Astrocyte (in vitro differentiated cells and primary cell): ENCODE measurements around the gene PRPF40B. TPM values are rescaled to one million over a fixed set of nuclear protein-coding genes. Genes with fewer than 3 reads are reported as not detected.
A peak's percentile ranks its signal among the peaks of the same experiment; 100 is the strongest.

Experiments
- DNase-seq: peaks from one replicate; pipeline ENCODE4 v3.0.0-alpha.2; 2010; ENCODE audit warnings: low read depth
- FAIRE-seq: peaks from 2 replicates; lab custom pipeline; 2011; peaks lifted over from hg19 to GRCh38; lab: Jason Lieb, UNC
- H2AFZ ChIP-seq: 2 replicates; pipeline ENCODE4 v1.6.0; 2012; ENCODE audit warnings: low read depth, low read length, inconsistent platforms
- H3K27ac ChIP-seq: 2 replicates; pipeline ENCODE4 v1.5.1; 2011; ENCODE audit warnings: low read depth, low read length, inconsistent platforms
- H3K27me3 ChIP-seq: 2 replicates; pipeline ENCODE4 v1.6.0; 2011; ENCODE audit warnings: low read length, inconsistent platforms; ENCODE audit not compliant: insufficient read depth
- H3K36me3 ChIP-seq: 2 replicates; pipeline ENCODE4 v1.5.1; 2011; ENCODE audit warnings: low read length, inconsistent platforms; ENCODE audit not compliant: insufficient read depth
- H3K4me1 ChIP-seq: 2 replicates; pipeline ENCODE4 v1.5.1; 2011; ENCODE audit warnings: low read length, inconsistent platforms; ENCODE audit not compliant: insufficient read depth
- H3K4me2 ChIP-seq: 2 replicates; pipeline ENCODE4 v1.6.0; 2012; ENCODE audit warnings: low read length, inconsistent platforms
- H3K4me3 ChIP-seq: 2 replicates; pipeline ENCODE4 v1.5.1; 2011; ENCODE audit warnings: low read depth, mild to moderate bottlenecking, low read length, inconsistent platforms; ENCODE audit not compliant: insufficient read depth
- H3K79me2 ChIP-seq: 2 replicates; pipeline ENCODE4 v1.6.0; 2012; ENCODE audit warnings: mild to moderate bottlenecking, low read length, inconsistent platforms; ENCODE audit not compliant: insufficient read depth
- H3K9ac ChIP-seq: 2 replicates; pipeline ENCODE4 v1.6.0; 2012; ENCODE audit warnings: mild to moderate bottlenecking, low read length, inconsistent platforms
- H3K9me3 ChIP-seq: 2 replicates; pipeline ENCODE4 v1.5.1; 2012; ENCODE audit warnings: low read depth, mild to moderate bottlenecking, low read length, inconsistent platforms; ENCODE audit not compliant: insufficient read depth
- H4K20me1 ChIP-seq: 2 replicates; pipeline ENCODE4 v1.6.0; 2012; ENCODE audit warnings: low read length, inconsistent platforms; ENCODE audit not compliant: insufficient read depth
- H3K27ac Mint-ChIP-seq: one replicate; pipeline ENCODE4 v1.8.0; 2021; ENCODE audit warnings: mild to moderate bottlenecking, mixed read lengths; ENCODE audit not compliant: unreplicated experiment
- H3K27me3 Mint-ChIP-seq: one replicate; pipeline ENCODE4 v1.8.0; 2021; ENCODE audit warnings: low read depth, mixed read lengths; ENCODE audit not compliant: unreplicated experiment
- H3K36me3 Mint-ChIP-seq: one replicate; pipeline ENCODE4 v1.8.0; 2021; ENCODE audit warnings: low read depth, mixed read lengths; ENCODE audit not compliant: unreplicated experiment
- H3K4me1 Mint-ChIP-seq: one replicate; pipeline ENCODE4 v1.8.0; 2021; ENCODE audit warnings: low read depth, mixed read lengths; ENCODE audit not compliant: unreplicated experiment
- H3K4me3 Mint-ChIP-seq: one replicate; pipeline ENCODE4 v1.8.0; 2021; ENCODE audit warnings: mild to moderate bottlenecking, moderate library complexity, mixed read lengths; ENCODE audit not compliant: unreplicated experiment
- H3K9me3 Mint-ChIP-seq: one replicate; pipeline ENCODE4 v1.8.0; 2021; ENCODE audit warnings: mild to moderate bottlenecking, mixed read lengths; ENCODE audit not compliant: unreplicated experiment
- CTCF ChIP-seq: IDR thresholded peaks from 2 replicates; pipeline ENCODE4 v1.5.1; 2011; ENCODE audit warnings: low read depth, mild to moderate bottlenecking, inconsistent platforms, low read length, moderate library complexity; ENCODE audit not compliant: insufficient read depth
- EZH2 ChIP-seq: IDR thresholded peaks from 2 replicates; pipeline ENCODE4 v1.6.1; 2012; ENCODE audit warnings: mild to moderate bottlenecking, low read length, inconsistent platforms; ENCODE audit not compliant: insufficient read depth
- total RNA-seq: library from RNA; stranded (reverse); gene quantifications from 2 replicates; pipeline ENCODE4 v1.2.1, GENCODE V29; 2021

PRPF40B gene
- total RNA-seq, 1 donor from 2014 or later = 10.1 TPM

GRCh38 chr12:49666176-49666575 lies 42.8 kb downstream of the PRPF40B start:
- TF ChIP-seq EZH2 (no peak), CTCF (no peak)
- Histone ChIP-seq H3K27me3 (no peaks in the 10 kb centered on the region), H3K4me2 (no peak overlapping the region), H3K9ac (no peak overlapping the region), H3K79me2 (peaks cover 82% of the 10 kb centered on the region), H3K4me3 (no peak overlapping the region), H3K9me3 (no peaks in the 10 kb centered on the region), H2AFZ (no peak overlapping the region), H3K27ac (no peak overlapping the region), H3K36me3 (peaks cover 13% of the 10 kb centered on the region), H4K20me1 (peaks cover 32% of the 10 kb centered on the region), H3K4me1 (peaks cover 42% of the 10 kb centered on the region)
- FAIRE-seq (no peak), DNase-seq (no peak)
- Mint-ChIP-seq H3K27ac (no peak overlapping the region), H3K4me1 (peaks cover 73% of the 10 kb centered on the region), H3K27me3 (no peaks in the 10 kb centered on the region), H3K9me3 (no peaks in the 10 kb centered on the region), H3K36me3 (peaks cover 19% of the 10 kb centered on the region), H3K4me3 (no peak overlapping the region)

GRCh38 chr12:49667325-49668090 lies 44.1 kb downstream of the PRPF40B start:
- no peak overlapping the region for H3K27ac ChIP-seq
- H3K27me3 Mint-ChIP-seq = no peaks in the 10 kb centered on the region
- no peak overlapping the region for H2AFZ ChIP-seq
- FAIRE-seq (no peak), DNase-seq (peak; percentile 55)
- H3K4me3 ChIP-seq = no peak overlapping the region
- no peaks in the 10 kb centered on the region for H3K9me3 ChIP-seq
- H3K27ac Mint-ChIP-seq = peak overlapping the region; percentile 29
- H3K36me3 Mint-ChIP-seq = peaks cover 9% of the 10 kb centered on the region
- H3K4me1 ChIP-seq = peaks cover 49% of the 10 kb centered on the region
- H3K9me3 Mint-ChIP-seq = no peaks in the 10 kb centered on the region
- H3K36me3 ChIP-seq = peaks cover under 1% of the 10 kb centered on the region
- no peaks in the 10 kb centered on the region for H3K27me3 ChIP-seq
- H3K4me3 Mint-ChIP-seq = no peak overlapping the region
- H3K9ac ChIP-seq = no peak overlapping the region
- peaks cover 83% of the 10 kb centered on the region for H3K79me2 ChIP-seq
- no peak for TF ChIP-seq EZH2
- TF ChIP-seq CTCF = no peak
- H3K4me1 Mint-ChIP-seq = peaks cover 68% of the 10 kb centered on the region
- no peak overlapping the region for H3K4me2 ChIP-seq
- peaks cover 37% of the 10 kb centered on the region for H4K20me1 ChIP-seq

- Histone ChIP-seq H3K27me3 (no peaks in the 10 kb centered on the region), H3K9me3 (no peaks in the 10 kb centered on the region), H4K20me1 (peaks cover 46% of the 10 kb centered on the region), H3K4me3 (no peak overlapping the region), H3K79me2 (peaks cover 88% of the 10 kb centered on the region), H3K36me3 (no peaks in the 10 kb centered on the region), H2AFZ (no peak overlapping the region), H3K27ac (no peak overlapping the region), H3K9ac (no peak overlapping the region), H3K4me1 (peaks cover 52% of the 10 kb centered on the region), H3K4me2 (no peak overlapping the region)
- no peaks in the 10 kb centered on the region for H3K9me3 Mint-ChIP-seq
- peaks cover 71% of the 10 kb centered on the region for H3K4me1 Mint-ChIP-seq
- H3K27ac Mint-ChIP-seq = peak overlapping the region; percentile 38
- peaks cover 7% of the 10 kb centered on the region for H3K36me3 Mint-ChIP-seq
- no peak overlapping the region for H3K4me3 Mint-ChIP-seq
- no peaks in the 10 kb centered on the region for H3K27me3 Mint-ChIP-seq
- TF ChIP-seq EZH2 (no peak), CTCF (no peak)
- FAIRE-seq (no peak), DNase-seq (no peak)
Observed at GRCh38 chr12:49669796-49670195, 46.4 kb downstream of the PRPF40B start.
